Measurements from ENCODE around the gene LCNL1.

LCNL1 gene

DNA sequence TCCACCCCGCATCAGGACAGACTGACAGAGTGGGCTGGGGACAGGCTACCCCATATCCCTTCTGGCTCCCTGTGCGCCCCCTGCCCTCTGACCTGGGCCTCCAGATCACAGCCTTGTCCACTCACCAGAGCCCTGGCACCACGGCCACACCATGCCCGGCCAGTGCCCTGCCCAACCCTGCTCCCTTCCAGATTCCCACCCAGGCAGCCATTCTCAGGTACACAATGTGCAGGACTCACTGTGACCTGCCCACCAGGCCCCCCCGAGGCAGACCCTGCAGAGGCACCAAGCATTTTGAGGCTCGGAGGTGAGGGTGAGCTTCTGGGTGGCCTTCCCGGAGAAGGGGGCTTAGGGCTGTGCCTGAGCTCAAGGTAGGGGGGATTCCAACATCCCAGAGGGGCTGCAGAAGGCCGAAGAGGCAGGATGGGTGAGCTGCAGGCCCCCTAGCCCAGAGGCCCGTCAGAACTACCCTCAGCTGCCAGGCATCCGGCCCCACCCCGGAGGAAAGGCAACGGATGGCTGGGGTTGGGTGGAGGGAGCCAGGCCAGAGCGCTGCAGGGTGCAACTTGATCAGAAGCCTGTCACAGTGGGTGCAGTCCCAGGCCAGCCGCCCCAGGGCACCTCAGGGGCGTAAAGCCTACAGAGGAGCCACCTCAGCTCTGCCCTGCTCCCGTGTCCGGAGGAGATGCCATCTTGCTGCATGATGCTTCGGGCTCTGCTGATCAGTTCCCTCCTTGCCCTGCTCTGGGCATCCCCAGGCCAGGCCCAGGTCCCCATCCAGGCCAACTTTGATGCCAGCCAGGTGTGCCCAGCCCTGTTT lies at the start of gene LCNL1:
TSS of gene LCNL1 (plus strand) at position 762 of the 820 bp plus-strand sequence. CDS start 594 bp downstream, outside the sequence.
- in situ Hi-C loops (cut with HindIII; ENCODE audit: low sequenced_read_pairs): no loop called here

- in situ Hi-C loops (cut with HindIII; ENCODE audit: low sequenced_read_pairs): loop anchor here (10.0 kb wide), 2 partner anchors 49 to 119 kb away; partner anchors contain the start of gene TRAF2
These were observed 48.5 kb upstream of the LCNL1 start for GRCh38 chr9:136934277-136934676.

GRCh38 chr9:136935651-136936050 lies 47.1 kb upstream of the LCNL1 start:
- in situ Hi-C loops (cut with HindIII; ENCODE audit: low sequenced_read_pairs): loop anchor here (10.0 kb wide), 2 partner anchors 51 to 121 kb away; partner anchors contain the start of gene TRAF2

DNA sequence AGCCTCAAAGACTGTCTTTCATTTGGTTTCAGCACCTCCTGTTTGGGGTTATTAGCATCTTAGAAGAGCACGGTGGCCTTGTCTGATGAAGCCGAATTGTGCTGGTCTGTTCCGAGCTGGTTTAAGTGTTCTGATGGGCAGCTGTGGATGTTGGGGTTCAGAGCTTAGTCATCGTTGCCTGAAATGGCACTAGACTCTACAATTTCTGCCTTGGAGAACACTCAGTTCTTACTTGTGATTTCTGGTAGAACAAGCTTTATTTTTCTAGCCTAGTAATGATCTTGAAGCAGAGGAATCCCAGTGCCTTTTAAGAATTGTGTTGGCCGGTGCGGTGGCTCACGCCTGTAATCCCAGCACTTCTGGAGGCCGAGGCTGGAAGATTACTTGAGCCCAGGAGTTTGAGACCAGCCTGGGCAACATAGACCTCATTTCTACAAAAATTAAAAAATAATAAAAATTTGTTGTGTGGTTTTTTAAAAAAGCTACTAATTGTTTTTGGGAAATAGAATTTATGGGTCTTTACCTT lies 46.1 kb upstream of the LCNL1 start:
- in situ Hi-C loops (cut with HindIII; ENCODE audit: low sequenced_read_pairs): loop anchor here (10.0 kb wide), 2 partner anchors 52 to 122 kb away; partner anchors contain the start of gene TRAF2

DNA sequence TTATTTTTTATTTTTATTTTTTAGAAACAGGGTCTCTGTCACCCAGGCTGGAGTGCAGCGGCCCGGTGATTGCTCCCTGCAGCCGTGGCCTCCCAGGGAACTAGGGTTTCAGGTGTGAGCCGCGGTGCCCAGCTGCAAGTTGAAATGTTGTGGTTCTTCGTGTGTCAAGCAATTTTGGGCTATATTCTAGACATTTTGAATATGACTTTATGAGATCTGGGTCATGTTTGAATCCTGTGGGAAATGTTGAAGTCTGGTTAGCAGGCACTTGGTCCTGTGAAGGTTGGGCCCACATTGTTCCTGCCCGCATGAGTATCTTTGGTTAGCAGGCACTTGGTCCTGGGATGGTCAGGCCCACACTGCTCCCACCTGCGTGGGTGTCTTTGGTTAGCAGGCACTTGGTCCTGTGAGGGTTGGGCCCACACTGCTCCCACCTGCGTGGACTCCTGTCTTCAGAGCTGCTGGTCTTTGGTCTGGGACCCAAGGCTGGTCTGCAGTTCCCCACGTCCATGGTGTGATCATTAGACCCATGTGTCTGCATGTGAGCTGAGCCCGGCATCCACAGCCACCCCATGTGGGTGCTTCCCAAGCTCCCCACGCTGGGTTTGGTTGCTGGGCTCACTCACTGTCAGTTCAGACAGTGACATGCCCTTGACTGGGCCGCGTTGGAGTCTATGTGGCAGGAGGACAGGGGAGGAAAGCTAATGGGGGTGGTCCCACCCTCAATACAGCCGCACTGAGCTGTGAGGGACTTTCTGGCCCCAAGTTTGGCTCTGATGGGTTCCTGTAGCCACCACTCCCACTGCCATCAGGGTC lies 45.4 kb upstream of the LCNL1 start:
- in situ Hi-C loops (cut with HindIII; ENCODE audit: low sequenced_read_pairs): loop anchor here (10.0 kb wide), 2 partner anchors 53 to 123 kb away; partner anchors contain the start of gene TRAF2

- in situ Hi-C loops (cut with HindIII; ENCODE audit: low sequenced_read_pairs): loop anchor here (10.0 kb wide), 2 partner anchors 55 to 125 kb away; partner anchors contain the start of gene TRAF2
These were observed 43.3 kb upstream of the LCNL1 start for GRCh38 chr9:136939431-136939995.

DNA sequence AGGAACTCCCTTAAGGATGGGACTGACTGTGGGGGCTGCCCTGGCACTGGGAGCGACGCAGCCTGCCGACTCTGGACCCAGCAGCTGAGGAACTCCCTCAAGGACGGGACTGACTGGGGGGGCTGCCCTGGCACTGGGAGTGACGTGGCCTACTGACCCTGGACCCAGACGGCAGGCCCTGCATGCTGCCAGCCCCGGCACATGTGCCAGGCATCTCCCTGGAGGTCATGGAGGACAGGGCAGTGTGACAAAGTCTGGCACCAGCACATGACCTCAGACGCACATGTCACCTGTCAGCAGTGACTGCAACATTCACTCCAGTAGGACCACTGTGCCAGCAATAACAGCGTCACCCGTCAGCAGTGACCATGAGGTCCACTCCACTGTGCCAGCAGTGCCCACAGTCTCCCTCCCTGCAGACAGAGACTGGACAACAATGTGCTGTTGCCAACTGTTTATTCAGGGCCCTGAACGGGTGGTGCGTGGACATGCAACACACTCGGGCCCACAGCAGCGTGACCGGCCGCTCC lies 42.7 kb upstream of the LCNL1 start:
- in situ Hi-C loops (cut with HindIII; ENCODE audit: low sequenced_read_pairs): loop anchor here (10.0 kb wide), 2 partner anchors 55 to 125 kb away; partner anchors contain the start of gene TRAF2

DNA sequence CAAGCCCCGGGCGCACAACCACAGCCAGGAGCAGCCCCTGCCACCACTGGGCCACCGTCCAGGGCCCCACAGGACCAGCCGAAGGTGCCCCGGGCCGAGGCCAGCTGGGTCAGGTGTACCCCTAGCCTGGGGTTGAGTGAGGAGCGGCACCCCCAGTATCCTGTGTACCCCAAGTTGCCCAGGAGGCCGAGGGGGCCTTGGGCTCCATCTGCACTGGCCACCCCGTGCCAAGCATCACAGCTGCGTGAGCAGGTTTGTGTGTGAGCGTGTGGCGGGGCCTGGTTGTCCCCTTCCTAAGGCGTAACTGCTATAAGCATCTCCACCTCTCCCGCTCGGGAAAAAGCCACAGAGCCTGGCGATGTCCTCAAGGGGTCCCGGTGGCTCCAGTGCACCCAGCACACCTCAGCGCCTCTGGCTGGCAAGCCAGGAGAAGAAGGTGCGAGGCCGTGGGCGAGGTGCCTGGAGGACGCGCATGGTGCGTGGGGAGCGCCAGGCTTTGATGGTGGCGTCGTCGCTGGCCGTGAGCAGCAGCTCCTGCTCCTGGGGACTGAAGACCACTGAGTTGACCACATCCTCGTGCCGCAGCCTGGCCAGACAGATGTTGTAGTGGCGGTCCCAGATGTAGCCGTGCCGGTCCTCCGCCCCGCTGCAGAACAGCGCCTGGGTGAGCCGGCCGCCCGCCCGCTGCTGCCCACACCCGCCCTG lies 42.1 kb upstream of the LCNL1 start:
- in situ Hi-C loops (cut with HindIII; ENCODE audit: low sequenced_read_pairs): no loop called here

DNA sequence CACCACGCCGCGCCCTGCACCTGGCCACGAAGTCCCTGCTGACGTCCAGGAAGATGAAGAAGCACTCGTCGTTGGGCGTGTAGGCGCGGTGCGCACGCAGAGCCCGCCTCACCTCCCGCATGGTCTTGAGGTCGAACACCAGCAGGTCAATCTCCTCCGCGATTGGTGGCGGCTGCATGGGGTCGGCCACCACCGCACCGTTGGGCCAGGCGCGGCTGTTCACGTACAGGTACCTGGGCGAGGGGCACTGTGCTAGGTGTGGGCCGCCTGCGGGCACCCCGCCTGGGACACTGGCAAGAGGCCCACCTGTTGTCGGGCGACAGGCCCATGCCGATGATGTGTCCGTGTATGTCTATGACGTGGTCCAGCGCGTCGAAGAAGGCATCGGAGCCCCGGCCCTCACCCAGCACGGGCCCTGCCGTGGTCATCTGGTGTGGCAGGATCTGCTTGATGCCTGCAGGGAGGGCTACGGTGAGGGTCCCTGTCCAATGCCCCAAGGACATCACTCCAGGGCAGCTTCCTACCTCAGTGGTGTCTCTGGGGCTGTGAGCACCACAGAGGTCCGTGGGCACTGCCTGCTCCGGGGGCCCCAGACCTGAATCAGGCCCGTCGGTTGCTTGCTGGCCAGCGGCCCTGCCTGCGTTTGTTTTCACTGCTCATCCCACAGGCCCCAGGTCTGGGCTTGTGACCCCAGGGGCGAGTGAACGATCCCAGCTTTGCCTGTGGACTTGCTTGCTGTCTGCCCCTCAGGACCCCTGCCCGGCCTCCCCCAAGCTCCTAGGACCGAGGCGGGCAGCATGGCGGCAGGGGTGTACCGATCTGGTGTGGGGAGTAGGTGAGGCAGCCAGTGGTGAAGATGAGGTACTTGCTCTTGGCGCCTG lies 41.3 kb upstream of the LCNL1 start:
- in situ Hi-C loops (cut with HindIII; ENCODE audit: low sequenced_read_pairs): no loop called here

DNA sequence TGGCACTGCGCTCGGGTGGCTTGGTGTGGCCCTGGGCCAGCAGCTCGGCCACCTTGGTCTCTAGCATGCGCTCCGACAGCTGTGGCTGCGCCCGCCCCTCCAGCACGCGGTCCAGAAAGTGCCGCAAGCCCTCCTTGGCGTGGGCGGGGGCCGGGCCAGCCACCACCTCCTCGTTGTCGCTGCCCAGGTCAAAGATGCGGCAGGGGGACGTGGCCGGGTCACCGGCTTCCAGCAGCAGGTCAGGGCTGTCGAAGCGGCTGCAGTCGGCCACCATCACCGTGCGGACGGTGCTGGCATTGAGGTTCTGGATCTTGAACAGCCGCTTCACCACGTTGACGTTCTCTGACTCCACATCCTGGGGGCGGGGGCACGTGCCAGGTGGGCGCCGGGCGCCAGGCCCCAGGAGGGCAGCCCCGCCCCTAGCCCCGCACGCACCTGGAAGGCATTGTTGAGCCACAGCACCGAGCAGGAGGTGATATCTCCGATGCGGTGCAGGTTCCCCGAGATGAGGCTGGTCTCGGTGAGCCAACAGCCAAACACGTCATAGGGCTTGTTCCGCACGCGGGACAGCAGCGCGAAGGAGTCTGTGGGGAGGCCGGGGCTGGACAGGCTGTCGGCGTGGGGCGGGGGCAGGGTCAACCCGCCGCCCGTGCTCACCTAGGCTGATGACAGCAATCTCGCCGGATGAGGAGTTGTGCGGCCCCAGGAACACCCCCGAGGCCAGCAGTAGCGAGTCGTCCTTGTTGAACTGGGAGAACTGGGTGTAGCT lies 40.5 kb upstream of the LCNL1 start:
- in situ Hi-C loops (cut with HindIII; ENCODE audit: low sequenced_read_pairs): no loop called here

- in situ Hi-C loops (cut with HindIII; ENCODE audit: low sequenced_read_pairs): no loop called here
These were observed 39.9 kb upstream of the LCNL1 start for GRCh38 chr9:136942881-136943230.

DNA sequence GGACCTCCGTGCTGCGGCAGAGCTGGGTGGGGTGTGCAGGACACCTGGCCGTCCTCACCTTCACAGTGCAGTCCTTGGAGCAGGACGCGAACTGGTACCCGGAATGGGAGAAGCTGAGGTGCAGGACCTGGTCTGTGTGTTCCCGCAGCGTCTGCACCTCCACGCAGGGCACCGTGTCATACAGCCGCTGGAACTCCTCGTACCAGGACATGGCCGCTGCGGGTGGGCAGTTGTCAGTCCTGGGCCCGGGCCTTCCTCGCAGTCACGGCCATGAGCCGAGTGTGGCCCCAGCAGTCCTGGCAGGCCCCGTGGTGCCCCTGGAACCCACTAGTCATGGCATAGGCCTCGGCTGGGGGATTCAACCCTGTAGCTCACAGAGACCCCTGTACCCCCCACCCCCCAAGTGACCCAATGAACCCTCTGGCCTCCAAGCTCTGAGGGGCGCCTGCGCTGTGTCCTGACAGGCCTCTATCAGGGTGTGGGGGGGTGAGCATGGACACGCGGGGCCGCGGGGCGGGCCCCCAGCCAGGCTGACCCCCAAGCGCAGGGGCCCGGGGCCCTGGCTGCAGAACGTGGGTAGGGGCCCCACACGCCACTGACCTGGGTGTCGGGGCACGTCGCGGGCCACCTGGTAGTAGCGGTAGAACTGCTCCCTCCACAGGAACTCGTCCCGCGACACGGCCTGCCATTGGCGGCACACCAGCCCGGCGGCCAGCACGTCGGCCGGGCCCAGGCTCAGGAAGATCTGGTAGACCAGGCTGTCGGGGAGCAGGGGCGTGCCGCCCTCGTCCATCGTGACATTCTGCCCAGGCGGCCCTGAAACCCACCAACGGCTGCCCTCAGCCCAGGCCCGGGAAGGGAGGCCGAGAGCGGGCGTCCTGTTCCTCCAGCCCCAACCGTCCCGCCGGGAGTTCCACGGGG lies 39.2 kb upstream of the LCNL1 start:
- in situ Hi-C loops (cut with HindIII; ENCODE audit: low sequenced_read_pairs): no loop called here

- in situ Hi-C loops (cut with HindIII; ENCODE audit: low sequenced_read_pairs): no loop called here
These were observed 38.6 kb upstream of the LCNL1 start for GRCh38 chr9:136944212-136944518.

GRCh38 chr9:136944519-136945332 lies 38.1 kb upstream of the LCNL1 start, which contains the start of the genes C8G and FBXW5:
TSS of gene C8G (plus strand) at chr9:136945243. CDS start at chr9:136945321, 78 bp downstream.
TSS of gene FBXW5 (minus strand) at chr9:136944738. CDS start at chr9:136944083, 655 bp downstream.
- in situ Hi-C loops (cut with HindIII; ENCODE audit: low sequenced_read_pairs): no loop called here

DNA sequence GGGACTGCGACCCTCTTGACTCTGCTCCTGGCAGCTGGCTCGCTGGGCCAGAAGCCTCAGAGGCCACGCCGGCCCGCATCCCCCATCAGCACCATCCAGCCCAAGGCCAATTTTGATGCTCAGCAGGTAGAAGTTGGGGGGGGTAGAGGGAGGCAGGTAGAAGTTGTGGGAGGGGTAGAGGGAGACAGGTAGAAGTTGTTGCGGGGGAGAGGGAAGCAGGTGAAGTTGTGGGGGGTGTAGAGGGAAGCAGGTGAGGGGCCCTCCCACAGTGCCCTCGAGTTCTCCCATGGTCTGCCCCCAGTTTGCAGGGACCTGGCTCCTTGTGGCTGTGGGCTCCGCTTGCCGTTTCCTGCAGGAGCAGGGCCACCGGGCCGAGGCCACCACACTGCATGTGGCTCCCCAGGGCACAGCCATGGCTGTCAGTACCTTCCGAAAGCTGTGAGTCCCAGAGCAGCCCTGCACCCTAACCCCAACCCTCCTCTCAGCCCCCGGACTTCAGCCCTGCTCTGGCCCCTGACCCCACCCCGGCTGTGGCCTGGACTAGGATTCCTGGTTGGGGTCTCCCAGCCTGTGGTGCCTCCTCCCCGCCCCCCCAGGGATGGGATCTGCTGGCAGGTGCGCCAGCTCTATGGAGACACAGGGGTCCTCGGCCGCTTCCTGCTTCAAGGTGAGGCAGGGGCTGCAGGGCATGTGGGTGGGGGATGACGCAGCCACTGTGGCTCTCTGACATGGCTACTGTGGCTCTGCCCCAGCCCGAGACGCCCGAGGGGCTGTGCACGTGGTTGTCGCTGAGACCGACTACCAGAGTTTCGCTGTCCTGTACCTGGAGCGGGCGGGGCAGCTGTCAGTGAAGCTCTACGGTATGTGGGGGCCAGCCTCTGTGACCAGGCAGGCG lies 37.2 kb upstream of the LCNL1 start:
- in situ Hi-C loops (cut with HindIII; ENCODE audit: low sequenced_read_pairs): no loop called here
